OCI-LY7 (cell line): ENCODE measurements around the gene PPM1N.

Experiments
- EZH2phosphoT487 ChIP-seq: fragments of 200-600 bp; sonication (generic); IDR thresholded peaks from 2 replicates; pipeline ENCODE4 v1.6.1; 2018; ENCODE audit warnings: low read depth, borderline replicate concordance, mild to moderate bottlenecking, mixed run types, antibody characterized with exemption, low read length, moderate library complexity, mixed read lengths
- TF ChIP-seq, protein P1 (sequence below): fragments of 200-600 bp; sonication (generic); conservative IDR thresholded peaks from 2 replicates; pipeline ENCODE4 v1.5.1; 2014; ENCODE audit warnings: mild to moderate bottlenecking, antibody characterized with exemption, low read length, moderate library complexity, mixed read lengths

DNA sequence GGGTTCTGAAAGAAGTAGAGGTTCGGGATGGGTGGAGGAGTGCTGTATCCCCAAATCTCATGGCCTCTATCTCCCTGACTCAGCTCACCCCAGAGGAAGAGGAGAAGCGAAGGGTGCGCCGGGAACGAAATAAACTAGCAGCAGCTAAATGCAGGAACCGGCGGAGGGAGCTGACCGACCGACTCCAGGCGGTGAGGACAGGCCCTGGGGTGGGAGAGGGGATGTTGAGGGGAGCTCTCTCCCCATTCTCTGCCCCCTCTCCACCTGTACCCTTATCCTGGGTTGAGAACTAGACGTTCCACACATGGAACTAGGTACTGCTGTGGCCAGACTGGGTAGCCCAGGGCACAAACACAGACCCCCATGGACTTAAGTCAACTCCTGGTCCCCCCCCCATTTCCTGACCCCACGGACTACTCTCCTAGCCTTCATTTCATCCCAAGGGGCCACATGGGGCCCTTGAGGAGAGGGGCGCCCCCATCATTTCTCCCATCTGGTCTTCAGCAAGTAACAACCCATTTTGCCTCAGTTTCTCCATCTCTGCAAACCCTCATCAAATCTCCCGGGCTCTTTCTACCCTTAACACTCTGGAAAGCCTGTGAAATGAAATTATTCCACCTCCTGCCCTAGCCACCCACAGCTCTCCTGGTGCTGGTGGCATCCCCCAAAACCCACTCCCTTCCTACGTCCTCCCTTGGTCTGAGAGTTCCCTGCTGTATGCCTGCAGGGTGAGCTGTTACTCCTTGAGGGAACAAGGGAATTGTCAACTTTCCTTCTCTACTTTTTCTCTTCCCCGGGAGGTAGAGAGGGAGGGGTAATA lies 26.9 kb upstream of the PPM1N start:
- TF ChIP-seq, protein P1, sequence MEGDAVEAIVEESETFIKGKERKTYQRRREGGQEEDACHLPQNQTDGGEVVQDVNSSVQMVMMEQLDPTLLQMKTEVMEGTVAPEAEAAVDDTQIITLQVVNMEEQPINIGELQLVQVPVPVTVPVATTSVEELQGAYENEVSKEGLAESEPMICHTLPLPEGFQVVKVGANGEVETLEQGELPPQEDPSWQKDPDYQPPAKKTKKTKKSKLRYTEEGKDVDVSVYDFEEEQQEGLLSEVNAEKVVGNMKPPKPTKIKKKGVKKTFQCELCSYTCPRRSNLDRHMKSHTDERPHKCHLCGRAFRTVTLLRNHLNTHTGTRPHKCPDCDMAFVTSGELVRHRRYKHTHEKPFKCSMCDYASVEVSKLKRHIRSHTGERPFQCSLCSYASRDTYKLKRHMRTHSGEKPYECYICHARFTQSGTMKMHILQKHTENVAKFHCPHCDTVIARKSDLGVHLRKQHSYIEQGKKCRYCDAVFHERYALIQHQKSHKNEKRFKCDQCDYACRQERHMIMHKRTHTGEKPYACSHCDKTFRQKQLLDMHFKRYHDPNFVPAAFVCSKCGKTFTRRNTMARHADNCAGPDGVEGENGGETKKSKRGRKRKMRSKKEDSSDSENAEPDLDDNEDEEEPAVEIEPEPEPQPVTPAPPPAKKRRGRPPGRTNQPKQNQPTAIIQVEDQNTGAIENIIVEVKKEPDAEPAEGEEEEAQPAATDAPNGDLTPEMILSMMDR: no peak
- TF ChIP-seq EZH2phosphoT487: no peak
